Epidermal melanocyte (primary cell): Measurements from ENCODE around the gene KLHL11.
A peak's percentile ranks its signal among the peaks of the same experiment; 100 is the strongest.
"Not testable (repeated sequence)": the region's sequence is repeated elsewhere in the genome, so short reads cannot be mapped to it uniquely, and the experiment has no call there.

Experiments
- DNase-seq: peaks from one replicate; pipeline ENCODE4 v3.0.0; 2011; ENCODE audit warnings: low spot score; ENCODE audit not compliant: insufficient read length

Gene KLHL11

GRCh38 chr17:41888332-41888965 is 23.2 kb upstream of the KLHL11 start:
- no peak for DNase-seq

GRCh38 chr17:41885733-41886132 is 20.5 kb upstream of the KLHL11 start:
- DNase-seq = no peak

GRCh38 chr17:41882756-41883155 is 17.5 kb upstream of the KLHL11 start:
- no peak for DNase-seq

GRCh38 chr17:41880130-41880529 is 14.9 kb upstream of the KLHL11 start:
- DNase-seq = no peak

- not testable (repeated sequence) for DNase-seq
Observed at GRCh38 chr17:41874293-41874670, 9.1 kb upstream of the KLHL11 start.

GRCh38 chr17:41873559-41874292 is 8.5 kb upstream of the KLHL11 start:
- no peak for DNase-seq

GRCh38 chr17:41871789-41872188 is 6.6 kb upstream of the KLHL11 start:
- DNase-seq = no peak

GRCh38 chr17:41870627-41871026 is 5.4 kb upstream of the KLHL11 start:
- DNase-seq = no peak

GRCh38 chr17:41870097-41870496 is 4.9 kb upstream of the KLHL11 start:
- no peak for DNase-seq

GRCh38 chr17:41869426-41869825 is 4.2 kb upstream of the KLHL11 start:
- DNase-seq = no peak

- no peak for DNase-seq
Observed at GRCh38 chr17:41868568-41868967, 3.3 kb upstream of the KLHL11 start.

GRCh38 chr17:41865596-41865893 is 322 bp upstream of the KLHL11 start:
- no peak for DNase-seq

GRCh38 chr17:41864498-41864835 is 756 bp downstream of the KLHL11 start:
- DNase-seq = no peak

- peak; percentile 7 for DNase-seq
Observed at GRCh38 chr17:41863074-41863848, 2.0 kb downstream of the KLHL11 start.

GRCh38 chr17:41860254-41860931 is 4.8 kb downstream of the KLHL11 start:
- DNase-seq = no peak

GRCh38 chr17:41851382-41851781 is 13.8 kb downstream of the KLHL11 start:
- DNase-seq = not testable (repeated sequence)

GRCh38 chr17:41849251-41849990 is 15.8 kb downstream of the KLHL11 start:
- DNase-seq = no peak

GRCh38 chr17:41848788-41849187 is 16.4 kb downstream of the KLHL11 start:
- DNase-seq = no peak

- no peak for DNase-seq
Observed at GRCh38 chr17:41844971-41845370, 20.3 kb downstream of the KLHL11 start.

GRCh38 chr17:41840781-41841180 is 24.4 kb downstream of the KLHL11 start:
- not testable (repeated sequence) for DNase-seq

GRCh38 chr17:41839448-41839847 is 25.8 kb downstream of the KLHL11 start:
- DNase-seq = not testable (repeated sequence)
